Small intestine (tissue), 7 donors: Measurements from ENCODE around the gene CTNND2. TPM values are rescaled to one million over a fixed set of nuclear protein-coding genes. Genes with fewer than 3 reads are reported as not detected.

Experiments used
- DNase-seq, 2 donors: peaks; one replicate each; pipeline versions ENCODE4 v3.0.0 to v3.0.0-alpha.2; 2013
- FAIRE-seq: peaks from 2 replicates; lab custom pipeline; 2012; peaks lifted over from hg19 to GRCh38; lab: Jason Lieb, UNC
- H3K27ac ChIP-seq, 3 donors: one replicate each; pipeline ENCODE4 v1.5.1; 2013; ENCODE audit warnings: low read length in 2 of 3, mild to moderate bottlenecking in 2 of 3, control low read depth in 1 of 3, inconsistent platforms in 1 of 3, low read depth in 1 of 3, moderate library complexity in 1 of 3
- H3K27me3 ChIP-seq, 3 donors: one replicate each; pipeline ENCODE4 v1.6.1; 2013; ENCODE audit warnings: low read length in 3 of 3, inconsistent platforms in 1 of 3; ENCODE audit not compliant: control insufficient read depth in 3 of 3, insufficient read depth in 3 of 3
- H3K36me3 ChIP-seq, 3 donors: one replicate each; pipeline ENCODE4 v1.6.1; 2013; ENCODE audit warnings: low read length in 3 of 3, inconsistent platforms in 1 of 3, low read depth in 1 of 3, mild to moderate bottlenecking in 1 of 3, moderate library complexity in 1 of 3; ENCODE audit not compliant: control insufficient read depth in 3 of 3, insufficient read depth in 2 of 3
- H3K4me1 ChIP-seq, 3 donors: one replicate each; pipeline ENCODE4 v1.6.1; 2013; ENCODE audit warnings: low read length in 2 of 3, inconsistent platforms in 1 of 3, low read depth in 1 of 3, mild to moderate bottlenecking in 1 of 3, moderate library complexity in 1 of 3; ENCODE audit not compliant: control insufficient read depth in 3 of 3, insufficient read depth in 2 of 3
- H3K4me3 ChIP-seq, 3 donors: one replicate each; pipeline ENCODE4 v1.5.1; 2013; ENCODE audit warnings: low read length in 3 of 3, control low read depth in 1 of 3, inconsistent platforms in 1 of 3, low read depth in 1 of 3, mild to moderate bottlenecking in 1 of 3, moderate library complexity in 1 of 3
- H3K9me3 ChIP-seq, 2 donors: one replicate each; pipeline ENCODE4 v1.6.1; 2013; ENCODE audit warnings: low read depth in 1 of 2, low read length in 1 of 2; ENCODE audit not compliant: control insufficient read depth in 2 of 2, insufficient read depth in 1 of 2
- WGBS, 3 donors: extraction: QIAGEN DNeasy Blood & Tissue Kit; methylation state at CpG; one replicate each; pipeline ENCODE4 v1.1.7; 2013; 5-methylcytosine and 5-hydroxymethylcytosine counted together
- polyA plus RNA-seq, 4 donors: library from polyadenylated mRNA; stranded (reverse) in 3 of 4; unstranded in 1 of 4; fragments of 200-250 nt in 3 of 4; fragments of 120-200 nt in 1 of 4; gene quantifications; one replicate each; pipeline versions ENCODE4 v1.2.1 to v1.2.3, GENCODE V29; 2013
- donor health status: healthy with polysubstance abuse.
- donor health status: control.
- donor health status: control.
- donor health status: Bipolar disorder and iron deficiency.
- donor health status: healthy.

Gene CTNND2
- polyA plus RNA-seq, 4 donors: 1.1 to 3.0 TPM; not detected in 2

- Histone ChIP-seq H3K27me3 (peaks cover 0 to 2% (median 0%) of the 10 kb centered on the region in 3 donors), H3K4me3 (no peak overlapping the region), H3K9me3 (no peaks in the 10 kb centered on the region), H3K4me1 (no peaks in the 10 kb centered on the region), H3K36me3 (no peaks in the 10 kb centered on the region), H3K27ac (no peak overlapping the region)
- 17 to 27% (median 19%) methylated on average over 3 of the region's 3 CpGs for WGBS, 3 donors
- DNase-seq (no peak), FAIRE-seq (no peak)
These were observed 409.9 kb downstream of the CTNND2 start for GRCh38 chr5:11494340-11494739.

- H3K27me3 ChIP-seq: peaks cover 0 to 2% (median 0%) of the 10 kb centered on the region in 3 donors
- H3K27ac ChIP-seq: no peak overlapping the region
- no peaks in the 10 kb centered on the region for H3K4me1 ChIP-seq
- FAIRE-seq: no peak
- WGBS, 3 donors: 76 to 86% (median 81%) methylated on average over 7 of the region's 7 CpGs
- H3K4me3 ChIP-seq: no peak overlapping the region
- no peak for DNase-seq
- H3K9me3 ChIP-seq: no peaks in the 10 kb centered on the region
- no peaks in the 10 kb centered on the region for H3K36me3 ChIP-seq
These were observed 412.7 kb downstream of the CTNND2 start for GRCh38 chr5:11491404-11492075.

- H3K27me3 ChIP-seq: no peaks in the 10 kb centered on the region
- FAIRE-seq (no peak), DNase-seq (no peak)
- H3K36me3 ChIP-seq: no peaks in the 10 kb centered on the region
- H3K27ac ChIP-seq: no peak overlapping the region
- H3K4me3 ChIP-seq: no peak overlapping the region
- 82 to 88% (median 84%) methylated on average over 5 of the region's 5 CpGs for WGBS, 3 donors
- no peaks in the 10 kb centered on the region for H3K4me1 ChIP-seq
- no peaks in the 10 kb centered on the region for H3K9me3 ChIP-seq
These were observed 420.6 kb downstream of the CTNND2 start for GRCh38 chr5:11483630-11484029.

GRCh38 chr5:11482011-11482410 is 422.2 kb downstream of the CTNND2 start:
- Histone ChIP-seq H3K4me3 (no peak overlapping the region), H3K27ac (no peak overlapping the region), H3K4me1 (no peaks in the 10 kb centered on the region), H3K9me3 (no peaks in the 10 kb centered on the region), H3K27me3 (no peaks in the 10 kb centered on the region), H3K36me3 (no peaks in the 10 kb centered on the region)
- 74 to 83% (median 81%) methylated on average over 4 of the region's 4 CpGs for WGBS, 3 donors
- FAIRE-seq (no peak), DNase-seq (no peak)

- FAIRE-seq: no peak
These were observed 426.5 kb downstream of the CTNND2 start for GRCh38 chr5:11477786-11478185.

GRCh38 chr5:11476866-11477265 is 427.4 kb downstream of the CTNND2 start:
- Histone ChIP-seq H3K4me3 (no peak overlapping the region), H3K9me3 (no peaks in the 10 kb centered on the region), H3K27ac (no peak overlapping the region), H3K4me1 (no peaks in the 10 kb centered on the region), H3K36me3 (no peaks in the 10 kb centered on the region), H3K27me3 (no peaks in the 10 kb centered on the region)
- DNase-seq (no peak), FAIRE-seq (no peak)
- 22 to 61% (median 32%) methylated on average over 2 of the region's 2 CpGs for WGBS, 3 donors

More at GRCh38 chr5:11477786-11478185, 426.5 kb downstream of the CTNND2 start:
- Histone ChIP-seq H3K36me3 (no peaks in the 10 kb centered on the region), H3K4me3 (no peak overlapping the region), H3K27me3 (no peaks in the 10 kb centered on the region), H3K9me3 (no peaks in the 10 kb centered on the region), H3K27ac (no peak overlapping the region), H3K4me1 (no peaks in the 10 kb centered on the region)
- DNase-seq: no peak
- 82 to 90% (median 87%) methylated on average over 3 of the region's 3 CpGs for WGBS, 3 donors

GRCh38 chr5:11468334-11469039 is 435.8 kb downstream of the CTNND2 start:
- FAIRE-seq (no peak), DNase-seq (no peak)
- H3K27me3 ChIP-seq: no peaks in the 10 kb centered on the region
- WGBS, 3 donors: 79 to 87% (median 81%) methylated on average over 6 of the region's 6 CpGs
- no peaks in the 10 kb centered on the region for H3K36me3 ChIP-seq
- no peaks in the 10 kb centered on the region for H3K9me3 ChIP-seq
- H3K4me3 ChIP-seq: no peak overlapping the region
- no peaks in the 10 kb centered on the region for H3K4me1 ChIP-seq
- H3K27ac ChIP-seq: no peak overlapping the region

GRCh38 chr5:11467588-11467987 is 436.7 kb downstream of the CTNND2 start:
- no peaks in the 10 kb centered on the region for H3K9me3 ChIP-seq
- no peak overlapping the region for H3K27ac ChIP-seq
- no peak for FAIRE-seq
- H3K4me3 ChIP-seq: no peak overlapping the region
- DNase-seq: no peak
- H3K4me1 ChIP-seq: no peaks in the 10 kb centered on the region
- H3K27me3 ChIP-seq: no peaks in the 10 kb centered on the region
- no peaks in the 10 kb centered on the region for H3K36me3 ChIP-seq
- WGBS, 3 donors: 72 to 84% (median 80%) methylated on average over 2 of the region's 2 CpGs
